HG02678 (cell line): ENCODE results near the gene PAPOLB.

Experiments
- ATAC-seq: cut with Tn5 transposase; IDR thresholded peaks from one replicate; pipeline ENCODE4 v1.9.1; 2021; ENCODE audit warnings: mild to moderate bottlenecking, moderate library complexity; ENCODE audit not compliant: unreplicated experiment

The PAPOLB gene

DNA sequence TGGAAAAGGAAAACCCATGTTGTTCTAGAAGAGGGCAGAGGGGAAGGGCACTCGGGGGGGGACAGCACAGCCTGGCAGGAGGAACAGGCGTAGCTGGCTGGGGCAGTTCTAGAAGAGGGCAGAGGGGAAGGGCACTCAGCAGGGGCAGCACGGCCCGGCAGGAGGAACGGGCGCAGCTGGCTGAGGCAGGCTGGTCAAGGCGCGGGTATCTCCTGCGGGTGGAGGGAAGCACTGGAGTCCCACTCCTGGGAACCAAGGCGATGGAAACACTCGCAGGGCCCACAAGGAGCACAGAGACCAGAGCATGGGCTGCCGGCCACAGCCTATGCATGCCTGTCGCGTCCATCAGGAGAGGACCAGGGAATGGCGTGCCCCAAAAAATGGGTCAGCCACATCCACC, 36.7 kb downstream of the PAPOLB start:
- no peak for ATAC-seq

GRCh38 chr7:4824120-4824775, 37.6 kb downstream of the PAPOLB start:
- no peak for ATAC-seq

GRCh38 chr7:4823441-4824119, 38.2 kb downstream of the PAPOLB start:
- no peak for ATAC-seq

- ATAC-seq: no peak
Measured at GRCh38 chr7:4822677-4823076, 39.2 kb downstream of the PAPOLB start.

DNA sequence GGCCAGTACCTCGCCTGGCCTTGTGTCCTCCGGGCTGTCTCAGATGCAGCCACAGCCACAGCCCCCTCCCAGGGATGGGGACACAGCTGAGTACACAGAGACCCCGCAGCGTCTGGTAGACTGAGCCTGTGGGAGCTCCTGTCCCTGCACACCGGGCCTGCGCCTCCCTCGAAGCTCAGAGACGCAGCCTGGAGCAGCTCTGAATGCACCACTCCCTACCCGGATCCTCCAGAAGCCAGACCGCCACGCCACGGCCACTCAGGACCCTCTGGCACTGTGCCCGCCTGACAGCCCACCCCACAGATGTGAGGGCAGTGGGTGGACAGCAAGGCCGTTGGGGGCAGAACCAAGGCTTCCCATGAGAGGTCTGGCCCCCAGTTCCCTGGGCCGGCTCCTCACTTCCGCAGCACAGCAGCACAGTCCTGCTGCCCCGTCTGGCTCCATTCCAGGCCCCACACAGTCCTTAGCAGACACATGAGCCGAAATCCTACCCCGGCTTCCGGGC, 40.8 kb downstream of the PAPOLB start:
- no peak for ATAC-seq

GRCh38 chr7:4820405-4820966, 41.3 kb downstream of the PAPOLB start:
- ATAC-seq: no peak

- no peak for ATAC-seq
Measured at GRCh38 chr7:4819560-4820404, 42.0 kb downstream of the PAPOLB start.

DNA sequence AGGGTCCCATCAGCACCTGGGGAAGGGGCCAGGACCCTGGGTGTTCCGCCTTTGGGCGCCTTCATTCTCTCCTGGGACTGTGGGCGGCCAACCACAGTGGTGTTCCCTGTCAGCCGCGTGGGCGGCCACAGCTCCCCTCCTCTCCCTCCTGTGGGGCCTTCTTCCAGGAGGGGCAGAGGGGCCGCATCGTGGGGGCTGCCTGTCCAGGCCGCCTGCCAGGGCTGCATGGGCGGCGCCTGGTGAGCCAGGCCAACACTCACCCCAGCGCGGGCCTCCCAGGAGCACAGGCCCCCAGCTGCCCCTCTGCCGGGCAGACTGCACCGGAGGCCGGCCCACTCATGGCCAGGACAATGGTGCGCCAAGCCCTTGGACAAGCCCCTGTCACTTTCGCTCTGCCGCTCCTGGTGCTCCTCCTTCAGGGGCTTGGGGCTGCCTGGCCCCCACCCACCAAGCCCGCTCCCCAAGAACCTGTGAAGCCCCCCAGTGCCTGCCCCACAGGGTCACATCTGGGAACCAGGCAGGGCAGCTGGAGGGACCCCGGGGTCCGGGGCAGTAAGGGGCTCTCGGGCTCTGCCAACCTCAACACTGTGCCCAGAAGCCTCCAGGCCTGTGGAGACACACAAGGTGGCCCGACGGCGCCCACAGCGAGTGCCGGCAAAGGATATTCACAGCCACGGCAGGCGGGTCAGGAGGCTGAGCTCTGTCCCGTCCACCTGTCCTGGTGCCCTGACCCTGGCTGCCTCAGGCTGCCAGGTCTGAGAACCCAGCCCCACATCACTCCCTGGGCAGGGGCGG, 43.6 kb downstream of the PAPOLB start:
- no peak for ATAC-seq

- ATAC-seq: no peak
Measured at GRCh38 chr7:4817178-4817901, 44.5 kb downstream of the PAPOLB start.

DNA sequence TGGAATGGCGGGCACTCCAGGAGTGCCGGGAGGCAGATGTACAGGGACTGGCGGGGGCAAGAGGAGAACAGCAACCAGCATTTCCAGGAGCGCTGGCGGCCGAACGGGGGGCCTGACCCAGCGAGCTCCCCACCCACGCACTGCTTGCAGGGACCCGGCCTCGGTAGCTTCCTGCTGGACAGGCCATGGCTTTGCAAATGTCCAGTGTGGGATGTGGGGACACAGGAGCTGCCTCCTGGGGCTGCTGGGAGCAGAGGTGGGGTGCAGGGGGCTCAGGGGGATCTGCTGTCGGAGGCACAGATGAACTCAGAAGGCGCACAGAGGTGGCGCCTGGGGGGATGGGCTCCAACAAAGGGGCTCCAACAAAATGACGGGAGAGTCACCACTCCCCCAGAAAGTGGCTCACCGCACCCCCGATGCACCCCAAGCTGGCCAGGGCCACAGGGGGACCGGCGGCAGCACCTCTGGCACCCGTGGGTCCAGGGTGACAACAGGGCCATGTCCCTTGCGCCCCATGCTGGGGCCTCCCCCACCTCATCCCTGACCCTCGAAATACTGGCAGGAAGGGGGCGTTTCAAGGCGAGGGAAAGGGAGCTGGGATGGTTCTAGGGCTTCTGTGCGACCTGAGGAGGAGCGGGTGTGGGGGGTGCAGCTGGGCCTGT, 45.3 kb downstream of the PAPOLB start:
- ATAC-seq: no peak

GRCh38 chr7:4815609-4816418, 46.0 kb downstream of the PAPOLB start:
- ATAC-seq: no peak

DNA sequence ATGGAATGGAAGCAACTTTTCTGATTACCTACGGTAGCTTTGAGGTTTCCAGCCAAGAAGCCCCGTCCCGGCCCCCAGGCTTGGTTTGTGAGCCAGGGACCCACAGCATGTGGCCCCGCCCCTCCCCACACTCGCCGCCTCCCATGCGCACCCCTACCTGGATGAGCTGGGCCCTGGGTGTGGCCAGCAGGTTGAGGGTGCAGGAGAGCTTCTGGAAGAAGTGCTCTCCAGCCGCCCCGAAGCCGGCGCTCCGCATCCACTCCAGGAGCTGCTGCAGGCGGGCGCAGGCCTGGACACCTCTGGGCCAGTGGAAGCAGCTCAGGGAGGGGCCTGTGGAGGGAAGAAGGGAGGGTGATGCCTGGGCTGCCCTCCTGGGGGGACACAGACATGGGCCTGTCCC, 46.7 kb downstream of the PAPOLB start:
- ATAC-seq: no peak

DNA sequence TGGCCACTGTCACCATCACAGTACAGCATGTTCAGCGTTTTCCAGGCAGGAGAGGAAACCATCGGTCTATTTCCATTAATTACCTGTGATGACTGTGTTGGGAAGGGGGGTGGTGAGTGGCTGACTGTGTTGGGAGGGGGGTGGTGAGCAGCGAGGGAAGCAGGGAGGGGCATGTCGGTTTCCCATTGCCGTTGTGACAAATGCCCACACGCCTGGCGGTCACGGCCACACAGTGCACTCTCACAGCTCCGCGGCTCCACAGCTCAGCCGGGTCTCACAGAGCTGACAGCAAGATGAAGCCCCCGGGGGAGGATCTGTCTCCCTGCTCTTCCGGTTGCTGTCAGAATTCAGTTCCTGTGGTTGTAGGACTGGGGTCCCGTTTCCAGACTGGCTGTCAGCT, 47.4 kb downstream of the PAPOLB start:
- no peak for ATAC-seq

DNA sequence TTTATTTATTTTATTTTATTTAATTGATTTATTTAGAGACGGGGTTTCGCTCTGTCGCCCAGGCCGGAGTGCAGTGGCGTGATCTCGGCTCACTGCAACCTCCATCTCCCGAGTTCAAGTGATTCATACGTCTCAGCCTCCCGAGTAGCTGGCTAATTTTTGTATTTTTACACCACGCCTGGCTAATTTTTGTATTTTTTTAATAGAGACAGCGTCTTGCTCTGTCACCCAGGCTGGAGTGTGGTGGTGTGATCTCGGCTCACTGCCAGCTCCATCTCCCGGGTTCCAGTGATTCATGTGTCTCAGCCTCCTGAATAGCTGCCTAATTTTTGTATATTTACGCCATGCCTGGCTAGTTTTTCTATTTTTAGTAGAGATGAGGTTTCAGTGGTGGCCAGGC, 52.2 kb downstream of the PAPOLB start:
- no peak for ATAC-seq

GRCh38 chr7:4809091-4809591, 52.7 kb downstream of the PAPOLB start:
- no peak for ATAC-seq

DNA sequence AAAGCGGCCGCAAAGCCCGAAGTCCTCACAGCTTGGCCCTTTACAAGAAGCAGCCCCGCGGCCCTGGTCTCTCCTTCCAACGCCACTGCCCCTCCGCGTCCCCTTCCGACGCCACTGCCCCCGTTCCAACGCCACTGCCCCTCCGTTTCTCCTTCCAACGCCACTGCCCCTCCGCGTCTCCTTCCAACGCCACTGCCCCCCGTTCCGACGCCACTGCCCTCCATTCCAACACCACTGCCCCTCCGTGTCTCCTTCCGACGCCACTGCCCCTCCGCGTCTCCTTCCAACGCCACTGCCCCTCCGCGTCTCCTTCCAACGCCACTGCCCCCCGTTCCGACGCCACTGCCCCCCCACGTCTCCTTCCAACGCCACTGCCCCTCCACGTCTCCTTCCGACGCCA, 53.3 kb downstream of the PAPOLB start:
- no peak for ATAC-seq

GRCh38 chr7:4808026-4808425, 53.8 kb downstream of the PAPOLB start:
- no peak for ATAC-seq
